ENCODE measurements around the gene MEN1.
"Not testable (repeated sequence)": the region's sequence is repeated elsewhere in the genome, so short reads cannot be mapped to it uniquely, and the experiment has no call there.

The MEN1 gene

DNA sequence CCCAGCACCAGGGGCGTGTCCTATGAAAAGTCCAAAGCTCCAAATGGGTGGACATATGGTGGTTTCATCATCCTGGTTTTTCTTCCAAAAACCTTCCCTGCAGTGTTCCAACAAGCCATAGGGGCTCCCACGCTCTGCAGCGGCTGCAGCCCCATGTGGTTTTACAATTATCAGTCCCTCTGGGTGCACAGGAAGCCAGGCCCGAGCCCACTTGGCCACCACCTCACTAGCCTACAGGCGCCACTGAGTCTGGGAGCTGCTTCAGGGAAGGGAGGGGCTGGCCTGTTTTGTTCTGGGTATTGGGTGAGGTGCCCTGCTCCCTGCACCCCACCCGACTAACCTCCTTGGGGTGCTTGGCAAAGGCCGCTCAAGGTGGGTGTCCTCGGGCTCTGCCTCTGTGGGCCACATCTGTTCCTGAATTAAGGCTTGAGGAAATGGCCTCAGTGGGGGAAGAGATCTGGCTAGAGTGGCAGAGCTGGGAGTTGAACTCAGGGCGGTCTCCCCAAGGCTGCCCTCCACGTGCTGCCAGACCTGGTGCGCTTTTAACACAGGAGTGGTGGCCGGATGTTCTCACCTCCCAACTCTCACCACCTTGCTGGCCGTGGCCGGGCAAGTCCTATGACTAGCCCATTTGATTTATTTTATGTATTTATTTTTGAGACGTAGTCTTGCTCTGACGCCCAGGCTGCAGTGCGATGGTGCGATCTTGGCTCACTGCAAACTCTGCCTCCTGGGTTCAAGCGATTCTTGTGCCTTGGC is 39.4 kb upstream of the MEN1 start:
- DNase-seq (ENCODE audit: low read depth): no peak
- TF ChIP-seq, protein P1, sequence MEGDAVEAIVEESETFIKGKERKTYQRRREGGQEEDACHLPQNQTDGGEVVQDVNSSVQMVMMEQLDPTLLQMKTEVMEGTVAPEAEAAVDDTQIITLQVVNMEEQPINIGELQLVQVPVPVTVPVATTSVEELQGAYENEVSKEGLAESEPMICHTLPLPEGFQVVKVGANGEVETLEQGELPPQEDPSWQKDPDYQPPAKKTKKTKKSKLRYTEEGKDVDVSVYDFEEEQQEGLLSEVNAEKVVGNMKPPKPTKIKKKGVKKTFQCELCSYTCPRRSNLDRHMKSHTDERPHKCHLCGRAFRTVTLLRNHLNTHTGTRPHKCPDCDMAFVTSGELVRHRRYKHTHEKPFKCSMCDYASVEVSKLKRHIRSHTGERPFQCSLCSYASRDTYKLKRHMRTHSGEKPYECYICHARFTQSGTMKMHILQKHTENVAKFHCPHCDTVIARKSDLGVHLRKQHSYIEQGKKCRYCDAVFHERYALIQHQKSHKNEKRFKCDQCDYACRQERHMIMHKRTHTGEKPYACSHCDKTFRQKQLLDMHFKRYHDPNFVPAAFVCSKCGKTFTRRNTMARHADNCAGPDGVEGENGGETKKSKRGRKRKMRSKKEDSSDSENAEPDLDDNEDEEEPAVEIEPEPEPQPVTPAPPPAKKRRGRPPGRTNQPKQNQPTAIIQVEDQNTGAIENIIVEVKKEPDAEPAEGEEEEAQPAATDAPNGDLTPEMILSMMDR (conservative IDR thresholded peaks at IDR 0.05; ENCODE audit: low read depth, low read length): no peak
- no peak overlapping the region for H3K4me3 ChIP-seq (ENCODE audit: low read depth, low read length)

DNA sequence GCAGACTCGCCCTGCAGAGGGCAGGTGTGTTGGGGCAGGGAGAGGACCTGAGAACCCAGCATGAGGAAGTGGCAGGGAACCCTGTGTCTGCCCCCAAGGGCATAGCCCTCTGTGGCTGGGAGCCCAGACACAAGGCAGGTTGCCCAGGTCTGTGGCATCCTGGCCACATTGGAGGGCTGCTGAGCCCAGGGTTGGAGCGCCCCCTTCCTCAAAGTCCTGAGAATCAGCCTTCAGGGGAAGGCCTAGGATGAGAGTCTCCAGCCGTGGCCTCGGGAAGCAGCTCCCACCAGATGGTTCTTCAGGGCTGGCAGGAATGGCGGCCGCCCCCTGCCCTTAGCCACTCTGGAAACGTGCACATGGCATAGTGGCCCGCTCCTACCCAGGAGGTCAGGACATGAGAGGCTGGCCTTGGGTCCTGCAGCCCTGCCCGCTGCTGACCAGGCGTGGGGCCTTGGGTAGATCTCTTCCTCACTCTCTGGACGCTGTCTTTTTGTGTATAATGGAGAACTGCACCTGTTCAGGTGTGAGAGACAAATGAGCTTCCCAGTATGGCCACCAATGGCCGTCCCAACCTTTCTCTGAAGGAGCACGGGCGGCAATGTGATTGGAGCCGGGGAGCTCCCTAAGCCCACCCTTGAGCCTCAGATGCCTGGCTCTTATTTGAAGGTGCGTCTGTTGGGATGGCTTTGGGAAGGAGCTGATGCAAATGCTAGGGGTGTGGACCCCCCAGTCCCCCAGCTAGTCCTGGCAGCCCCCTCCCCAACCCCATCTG is 38.7 kb upstream of the MEN1 start:
- TF ChIP-seq, protein P1 (conservative IDR thresholded peaks at IDR 0.05; ENCODE audit: low read depth, low read length): peak; percentile 25
- no peak overlapping the region for H3K4me3 ChIP-seq (ENCODE audit: low read depth, low read length)
- no peak for DNase-seq (ENCODE audit: low read depth)

DNA sequence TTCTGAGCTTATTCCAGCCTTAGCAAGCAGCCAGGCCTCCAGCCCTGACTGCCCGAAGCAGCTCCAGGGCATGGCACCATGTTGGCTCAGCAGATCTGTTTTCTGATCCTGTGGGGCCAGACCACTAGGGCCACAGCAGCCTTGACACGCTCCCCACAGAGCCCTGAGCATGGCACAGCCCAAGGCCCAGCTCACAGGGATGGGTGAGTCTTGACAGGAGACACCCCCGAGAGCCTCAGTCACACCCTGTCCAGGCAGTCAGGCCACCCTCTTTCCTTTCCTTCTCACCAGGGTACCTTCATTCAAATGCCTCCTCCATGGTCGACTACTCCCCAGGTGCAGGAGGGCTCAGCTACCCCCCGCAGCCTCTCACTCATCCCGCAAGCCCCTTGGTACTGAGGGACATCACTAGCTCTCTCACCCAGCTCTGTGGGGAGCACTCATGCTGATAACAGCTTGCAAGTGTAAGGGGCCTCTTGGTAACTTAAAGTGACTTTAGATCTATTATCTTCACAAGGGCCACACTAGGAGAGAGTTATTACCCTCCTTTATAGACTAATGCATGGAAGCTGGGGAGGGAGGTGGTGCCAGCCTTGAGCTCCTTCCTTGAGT is 38.0 kb upstream of the MEN1 start:
- TF ChIP-seq, protein P1 (conservative IDR thresholded peaks at IDR 0.05; ENCODE audit: low read depth, low read length): no peak
- H3K4me3 ChIP-seq (ENCODE audit: low read depth, low read length): no peak overlapping the region
- no peak for DNase-seq (ENCODE audit: low read depth)

DNA sequence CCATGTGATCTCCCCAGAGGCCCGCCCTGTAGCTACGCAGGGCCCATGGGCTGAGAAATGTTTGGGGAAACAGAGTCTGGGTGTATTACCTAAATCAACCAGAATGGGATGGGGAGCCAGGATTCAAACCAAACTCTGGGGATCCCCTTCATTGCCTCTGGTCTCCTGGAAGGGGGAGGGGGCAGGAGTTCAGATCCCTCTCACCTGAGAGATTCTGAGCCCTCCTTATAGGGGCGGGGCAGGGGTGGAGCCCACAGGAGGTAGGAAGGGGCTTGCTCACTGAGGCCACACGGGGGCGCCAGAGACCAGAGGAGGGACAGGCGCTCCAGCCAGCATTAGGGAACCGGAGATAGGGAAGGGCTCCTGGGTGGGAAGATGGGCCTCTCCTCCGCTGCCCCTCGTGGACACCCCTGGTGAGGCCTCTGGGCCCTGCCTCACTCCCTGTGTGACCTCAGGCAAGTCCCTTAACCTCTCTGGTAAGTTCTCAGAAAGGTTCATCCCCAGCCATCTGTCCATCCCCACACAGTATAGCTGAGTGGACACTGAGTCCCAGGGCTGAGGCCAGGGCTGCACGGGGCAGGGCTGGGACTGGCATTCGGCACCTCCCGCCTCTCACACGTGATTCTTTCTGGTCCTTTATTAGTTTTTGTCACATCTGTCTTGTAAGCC is 36.8 kb upstream of the MEN1 start:
- TF ChIP-seq, protein P1 (conservative IDR thresholded peaks at IDR 0.05; ENCODE audit: low read depth, low read length): peak; percentile 94
- DNase-seq (ENCODE audit: low read depth): peak; percentile 89
- no peak overlapping the region for H3K4me3 ChIP-seq (ENCODE audit: low read depth, low read length)

DNA sequence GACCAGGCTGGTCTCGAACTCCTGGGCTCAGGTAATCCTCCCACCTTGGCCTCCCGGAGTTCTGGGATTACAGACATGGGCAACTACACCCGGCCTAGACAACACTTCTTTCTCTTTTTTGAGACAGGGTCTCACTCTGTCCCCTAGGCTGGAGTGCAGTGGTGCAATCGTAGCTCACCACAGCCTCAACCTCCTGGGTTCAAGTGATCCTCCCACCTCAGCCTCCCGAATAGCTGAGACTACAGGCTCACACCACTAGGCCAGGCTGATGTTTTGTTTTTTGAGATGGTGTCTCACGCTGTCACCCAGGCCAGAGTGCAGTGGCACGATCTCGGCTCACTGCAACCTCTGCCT is 35.4 kb upstream of the MEN1 start:
- H3K4me3 ChIP-seq (ENCODE audit: low read depth, low read length); DNase-seq (ENCODE audit: low read depth): not testable (repeated sequence)

DNA sequence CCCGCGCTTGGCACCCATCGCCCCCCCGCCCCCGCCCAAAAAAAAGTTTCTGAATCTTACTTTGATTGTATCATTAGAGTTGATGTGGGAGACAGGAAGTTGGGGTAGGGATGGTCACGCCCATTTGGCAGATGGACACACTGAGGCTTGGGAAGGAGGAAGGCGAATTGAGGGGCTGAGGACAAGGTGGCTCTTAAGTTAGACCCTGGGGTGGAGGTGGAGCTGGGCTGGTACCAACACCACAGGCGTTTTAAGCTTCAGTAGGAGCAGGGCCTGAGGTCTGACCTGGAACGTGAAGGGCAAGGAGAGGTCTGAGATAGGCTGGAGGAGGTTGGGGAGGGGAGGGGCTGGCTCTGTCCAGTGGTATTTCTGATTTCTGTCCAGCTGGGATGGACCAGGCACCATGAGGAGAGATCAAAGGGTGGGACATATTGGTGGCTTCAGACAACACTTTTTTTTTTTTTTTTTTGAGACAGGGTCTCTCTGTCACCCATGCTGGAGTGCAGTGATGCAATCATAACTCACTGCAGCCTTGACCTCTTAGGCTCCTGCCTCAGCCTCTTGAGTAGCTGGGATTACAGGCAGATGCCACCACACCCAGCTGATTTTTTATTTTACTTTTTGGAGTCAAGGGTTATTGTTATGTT is 34.9 kb upstream of the MEN1 start:
- TF ChIP-seq, protein P1 (conservative IDR thresholded peaks at IDR 0.05; ENCODE audit: low read depth, low read length): no peak
- DNase-seq (ENCODE audit: low read depth): no peak
- no peak overlapping the region for H3K4me3 ChIP-seq (ENCODE audit: low read depth, low read length)
